Body of pancreas (tissue), 4 donors: ENCODE measurements around the gene ZNF224. TPM values are rescaled to one million over a fixed set of nuclear protein-coding genes. Genes with fewer than 3 reads are reported as not detected.

Experiments used
- ATAC-seq: fragments of 150-250 bp; one replicate; pipeline ENCODE4 v1.9.1; 2016
- DNase-seq, 4 donors: peaks; one replicate each; pipeline ENCODE4 v3.0.0-alpha.2; 2019
- H3K27ac ChIP-seq, 4 donors: fragments of 200-600 bp; sonication (generic); 1 replicate in 3 of 4; 2 replicates in 1 of 4; pipeline versions ENCODE4 v1.5.1 to v1.6.1; 2016 to 2019; ENCODE audit warnings: mild to moderate bottlenecking in 1 of 4, mixed read lengths in 1 of 4, moderate library complexity in 1 of 4
- H3K27me3 ChIP-seq, 2 donors: fragments of 200-600 bp; sonication (generic); one replicate each; pipeline ENCODE4 v1.6.0; 2016; ENCODE audit warnings: mild to moderate bottlenecking in 1 of 2
- H3K36me3 ChIP-seq, 2 donors: fragments of 200-600 bp; sonication (generic); replicated peaks in 1 of 2; 2 replicates each; pipeline ENCODE4 v1.5.1; 2016; ENCODE audit warnings: low read depth in 2 of 2; ENCODE audit not compliant: insufficient read depth in 1 of 2
- H3K4me1 ChIP-seq: fragments of 200-600 bp; sonication (generic); one replicate; pipeline ENCODE4 v1.6.0; 2016
- H3K4me3 ChIP-seq, 2 donors: fragments of 200-600 bp; sonication (generic); 1 replicate in 1 of 2; 2 replicates in 1 of 2; pipeline ENCODE4 v1.5.1; 2016 to 2019
- H3K9me3 ChIP-seq, 3 donors: fragments of 200-600 bp; sonication (generic); 1 replicate in 2 of 3; 2 replicates in 1 of 3; pipeline ENCODE4 v1.5.1; 2016
- CTCF ChIP-seq, 7 experiments: fragments of 450-650 bp in 4 of 7; fragments of 200-600 bp in 3 of 7; sonication (generic) in 3 of 7; IDR thresholded peaks; one replicate each; pipeline ENCODE4 v1.5.1; 2016 to 2019; ENCODE audit warnings: antibody characterized with exemption in 7 of 7
- POLR2A ChIP-seq, 3 donors: fragments of 450-650 bp; IDR thresholded peaks; one replicate each; pipeline ENCODE4 v1.6.1; 2016; ENCODE audit warnings: antibody characterized with exemption in 3 of 3, mild to moderate bottlenecking in 2 of 3
- WGBS, 2 donors: methylation state at CpG; one replicate each; pipeline ENCODE4 v1.1.5; 2017; 5-methylcytosine and 5-hydroxymethylcytosine counted together
- intact Hi-C: fragments of 100-400 bp; cut with DNase I; formaldehyde crosslinking; loops from one replicate; pipeline ENCODE4 v1.15.1; 2023
- total RNA-seq, 2 donors: library from RNA; depleted of rRNA; stranded (reverse); fragments of >200 nt; gene quantifications; one replicate each; pipeline ENCODE4 v1.1.0, GENCODE V29; 2016

ZNF224 gene
- total RNA-seq: 10 to 100 TPM; 19.1 to 20.5 TPM

- intact Hi-C loops: no loop called here
- Histone ChIP-seq H3K27me3 (no peaks in the 10 kb centered on the region), H3K9me3 (peaks cover 0 to 4% (median 0%) of the 10 kb centered on the region in 3 donors), H3K4me3 (peak within 1 kb of the TSS; percentile 69 to 91), H3K4me1 (peaks cover 8% of the 10 kb centered on the region), H3K27ac (peak within 1 kb of the TSS in 3 of 4 donors; percentile 53 to 77 (median 68)), H3K36me3 (peaks cover 0 to 5% of the 10 kb centered on the region in 2 donors)
- DNase-seq (peak; percentile 89 to 95 (median 92)), ATAC-seq (peak; percentile 99)
- TF ChIP-seq POLR2A (IDR thresholded peaks at IDR 0.05) (peak in 2 of 3 donors; percentile 53 to 63), CTCF (IDR thresholded peaks at IDR 0.05) (no peak)
- 0 to 1% methylated on average over 15 to 50 of the region's 50 CpGs for WGBS, 2 donors
These were observed at the start of gene ZNF224 for GRCh38 chr19:44093931-44094765. Gene ZNF224 (plus strand): TSS chr19:44094361. CDS start chr19:44097874, 3,513 bp downstream.

GRCh38 chr19:44050740-44051649 is 43.2 kb upstream of the ZNF224 start:
- Histone ChIP-seq H3K4me1 (peaks cover 15% of the 10 kb centered on the region), H3K27ac (peak overlapping the region; percentile 41 to 69 (median 62)), H3K4me3 (peak overlapping the region; percentile 4 to 47), H3K9me3 (peaks cover 0 to 10% (median 0%) of the 10 kb centered on the region in 3 donors), H3K27me3 (no peaks in the 10 kb centered on the region), H3K36me3 (no peaks in the 10 kb centered on the region)
- 2 to 7% methylated on average over 18 to 21 of the region's 21 CpGs for WGBS, 2 donors
- TF ChIP-seq POLR2A (IDR thresholded peaks at IDR 0.05) (peak in 1 of 3 donors; percentile 25), CTCF (IDR thresholded peaks at IDR 0.05) (no peak)
- DNase-seq: peak; percentile 28 to 41 (median 32)
- peak; percentile 40 for ATAC-seq
- intact Hi-C loops: no loop called here

GRCh38 chr19:44051650-44052402 is 42.3 kb upstream of the ZNF224 start, which contains the start of gene ZNF223:
Gene ZNF223 (plus strand): TSS chr19:44052036. CDS start chr19:44055177, 3,141 bp downstream.
- no peaks in the 10 kb centered on the region for H3K36me3 ChIP-seq
- H3K4me3 ChIP-seq: peak within 1 kb of the TSS; percentile 47 to 64
- H3K27me3 ChIP-seq: no peaks in the 10 kb centered on the region
- WGBS, 2 donors: 1% methylated on average over 33 to 38 of the region's 38 CpGs
- DNase-seq: peak; percentile 95 to 97 (median 96)
- H3K9me3 ChIP-seq: peaks cover 0 to 11% (median 0%) of the 10 kb centered on the region in 3 donors
- intact Hi-C loops: no loop called here
- peak in 1 of 3 donors; percentile 30 for TF ChIP-seq POLR2A (IDR thresholded peaks at IDR 0.05)
- TF ChIP-seq CTCF (IDR thresholded peaks at IDR 0.05): no peak
- ATAC-seq: peak; percentile 100
- peaks cover 15% of the 10 kb centered on the region for H3K4me1 ChIP-seq
- H3K27ac ChIP-seq: peak within 1 kb of the TSS; percentile 62 to 74 (median 68)

- H3K4me3 ChIP-seq: no peak overlapping the region
- H3K27ac ChIP-seq: no peak overlapping the region
- no peak for ATAC-seq
- intact Hi-C loops: no loop called here
- peaks cover 0 to 3% of the 10 kb centered on the region in 2 donors for H3K36me3 ChIP-seq
- WGBS, 2 donors: 94% methylated on average over 5 of the region's 5 CpGs
- TF ChIP-seq CTCF (IDR thresholded peaks at IDR 0.05): no peak
- TF ChIP-seq POLR2A (IDR thresholded peaks at IDR 0.05): no peak
- no peak for DNase-seq
- H3K4me1 ChIP-seq: peaks cover 13% of the 10 kb centered on the region
- peaks cover 0 to 11% (median 0%) of the 10 kb centered on the region in 3 donors for H3K9me3 ChIP-seq
- H3K27me3 ChIP-seq: no peaks in the 10 kb centered on the region
These were observed 38.3 kb upstream of the ZNF224 start for GRCh38 chr19:44055870-44056269.
